Erythroblast (primary cell): ENCODE measurements around the gene SELENOI.

ENCODE experiments used
- GATA1 ChIP-seq: IDR thresholded peaks from 2 replicates; pipeline ENCODE4 v1.6.1; 2011; ENCODE audit warnings: low read depth, mild to moderate bottlenecking, control low read depth, low read length, moderate library complexity
- POLR2A ChIP-seq: IDR thresholded peaks from 2 replicates; pipeline ENCODE4 v1.6.1; 2011; ENCODE audit warnings: mild to moderate bottlenecking, low read length

GRCh38 chr2:26337298-26337697 lies 8.6 kb upstream of the SELENOI start:
- TF ChIP-seq POLR2A (no peak), GATA1 (no peak)
